GM23338 (cell line): ENCODE results near the gene HAUS8. TPM values are rescaled to one million over a fixed set of nuclear protein-coding genes. Genes with fewer than 3 reads are reported as not detected.

ENCODE experiments used
- ATAC-seq: fragments of 200-7000 bp; cut with Tn5 transposase; 3 replicates; pipeline ENCODE4 v1.9.1; 2020
- DNase-seq: peaks from one replicate; pipeline ENCODE4 v3.0.0-alpha.2; 2015; ENCODE audit warnings: low spot score
- H2AFZ ChIP-seq: fragments of 200-600 bp; sonication (generic); 2 replicates; pipeline ENCODE4 v1.8.0; 2016; ENCODE audit warnings: antibody characterized with exemption, mild to moderate bottlenecking, moderate library complexity
- H3F3A ChIP-seq: fragments of 200-600 bp; sonication (generic); replicated peaks from 2 replicates; pipeline ENCODE4 v1.8.0; 2017; ENCODE audit warnings: antibody characterized with exemption, mixed run types, low read depth
- H3K27ac ChIP-seq: fragments of 200-600 bp; sonication (generic); 2 replicates; pipeline ENCODE4 v1.6.1; 2016; ENCODE audit warnings: low read depth
- H3K27me3 ChIP-seq: fragments of 200-600 bp; sonication (generic); 2 replicates; pipeline ENCODE4 v1.8.0; 2016; ENCODE audit warnings: mild to moderate bottlenecking, mixed run types, moderate library complexity; ENCODE audit not compliant: insufficient read depth
- H3K36me3 ChIP-seq: fragments of 200-600 bp; sonication (generic); 2 replicates; pipeline ENCODE4 v1.8.0; 2016; ENCODE audit warnings: mild to moderate bottlenecking; ENCODE audit not compliant: insufficient read depth
- H3K4me1 ChIP-seq: fragments of 200-600 bp; sonication (generic); 2 replicates; pipeline ENCODE4 v1.8.0; 2016; ENCODE audit warnings: mild to moderate bottlenecking, moderate library complexity; ENCODE audit not compliant: insufficient read depth
- H3K4me2 ChIP-seq: fragments of 200-600 bp; sonication (generic); 2 replicates; pipeline ENCODE4 v1.7.1; 2017; ENCODE audit warnings: mixed run types
- H3K4me3 ChIP-seq: fragments of 200-600 bp; sonication (generic); 2 replicates; pipeline ENCODE4 v1.6.1; 2016; ENCODE audit warnings: mixed run types
- H3K79me2 ChIP-seq: fragments of 200-600 bp; sonication (generic); replicated peaks from 2 replicates; pipeline ENCODE4 v1.8.0; 2017; ENCODE audit warnings: mild to moderate bottlenecking; ENCODE audit not compliant: insufficient read depth
- H3K9me2 ChIP-seq: fragments of 200-600 bp; sonication (generic); 2 replicates; pipeline ENCODE4 v1.8.0; 2017; ENCODE audit not compliant: insufficient read depth
- H4K20me1 ChIP-seq: fragments of 200-600 bp; sonication (generic); replicated peaks from 2 replicates; pipeline ENCODE4 v1.8.0; 2017; ENCODE audit warnings: mild to moderate bottlenecking; ENCODE audit not compliant: insufficient read depth
- H3K27ac Mint-ChIP-seq: 2 replicates; pipeline ENCODE4 v1.8.0; 2020; ENCODE audit warnings: inconsistent platforms, mild to moderate bottlenecking, moderate library complexity, mixed read lengths
- H3K27me3 Mint-ChIP-seq: 3 replicates; pipeline ENCODE4 v1.8.0; 2022; ENCODE audit warnings: low read depth, mild to moderate bottlenecking, moderate library complexity, mixed read lengths, inconsistent platforms; ENCODE audit not compliant: insufficient read depth, poor library complexity
- H3K36me3 Mint-ChIP-seq: 3 replicates; pipeline ENCODE4 v1.8.0; 2021; ENCODE audit warnings: low read depth, mild to moderate bottlenecking, inconsistent platforms, moderate library complexity, mixed read lengths
- H3K4me1 Mint-ChIP-seq: 3 replicates; pipeline ENCODE4 v1.8.0; 2020; ENCODE audit warnings: mild to moderate bottlenecking, inconsistent platforms, mixed read lengths
- H3K4me3 Mint-ChIP-seq: 3 replicates; pipeline ENCODE4 v1.8.0; 2021; ENCODE audit warnings: moderate library complexity, mild to moderate bottlenecking, inconsistent platforms, mixed read lengths
- H3K9me3 Mint-ChIP-seq: 3 replicates; pipeline ENCODE4 v1.8.0; 2020; ENCODE audit warnings: moderate library complexity, mild to moderate bottlenecking, inconsistent platforms, mixed read lengths
- CREB1 ChIP-seq: fragments of 250-450 bp; sonication (Bioruptor Pico); IDR thresholded peaks from 2 replicates; pipeline ENCODE4 v1.5.0; 2020; ENCODE audit warnings: low read depth, mild to moderate bottlenecking, moderate library complexity
- ETS1 ChIP-seq: IDR thresholded peaks from 2 replicates; pipeline ENCODE4 v1.6.1; 2016; ENCODE audit warnings: antibody characterized with exemption
- EZH2 ChIP-seq: fragments of 200-600 bp; sonication (generic); IDR thresholded peaks from one replicate; pipeline ENCODE4 v1.8.0; 2017; ENCODE audit warnings: antibody characterized with exemption, mild to moderate bottlenecking, low read depth; ENCODE audit not compliant: unreplicated experiment
- EZH2phosphoT487 ChIP-seq: fragments of 200-600 bp; sonication (generic); IDR thresholded peaks from one replicate; pipeline ENCODE4 v1.8.1; 2018; ENCODE audit warnings: antibody characterized with exemption; ENCODE audit not compliant: unreplicated experiment
- JUNB ChIP-seq: IDR thresholded peaks from one replicate; pipeline ENCODE4 v1.6.1; 2016; ENCODE audit warnings: antibody characterized with exemption; ENCODE audit not compliant: unreplicated experiment
- NANOG ChIP-seq: IDR thresholded peaks from 2 replicates; pipeline ENCODE4 v1.6.1; 2016; ENCODE audit warnings: antibody characterized with exemption, borderline replicate concordance
- POLR2AphosphoS5 ChIP-seq: IDR thresholded peaks from 2 replicates; pipeline ENCODE4 v1.6.1; 2016; ENCODE audit warnings: antibody characterized with exemption, low read depth
- REST ChIP-seq: IDR thresholded peaks from one replicate; pipeline ENCODE4 v1.6.1; 2018; ENCODE audit warnings: antibody characterized with exemption; ENCODE audit not compliant: unreplicated experiment
- STAT1 ChIP-seq: IDR thresholded peaks from one replicate; pipeline ENCODE4 v1.6.1; 2016; ENCODE audit warnings: antibody characterized with exemption; ENCODE audit not compliant: unreplicated experiment
- ZNF114 ChIP-seq: fragments of 250-450 bp; sonication (Bioruptor Pico); IDR thresholded peaks from 2 replicates; pipeline ENCODE4 v1.5.0; 2020; ENCODE audit warnings: mild to moderate bottlenecking, moderate library complexity
- ZNF331 ChIP-seq: fragments of 250-450 bp; sonication (Bioruptor Pico); IDR thresholded peaks from 2 replicates; pipeline ENCODE4 v1.5.0; 2020; ENCODE audit warnings: low read depth, mild to moderate bottlenecking, moderate library complexity
- ZNF462 ChIP-seq: fragments of 250-450 bp; sonication (Bioruptor Pico); IDR thresholded peaks from 2 replicates; pipeline ENCODE4 v1.5.0; 2020; ENCODE audit warnings: mild to moderate bottlenecking, moderate library complexity
- polyA plus RNA-seq: library from polyadenylated mRNA; unstranded; fragments of >200 nt; fragmentation: Nextera tagmentation; extraction: Ambion mirVana; gene quantifications from 2 replicates; pipeline ENCODE4 v1.2.1, GENCODE V29; 2016
- total RNA-seq: library from RNA; depleted of rRNA; stranded (reverse); fragments of >200 nt; shearing (Covaris generic); gene quantifications from 2 replicates; pipeline ENCODE4 v1.2.3, GENCODE V29; 2014

The HAUS8 gene
- total and polyA plus RNA-seq, 2 experiments from 2014 or later: 11.1 to 33.3 TPM

- TF ChIP-seq ETS1 (no peak), STAT1 (no peak), CREB1 (CRISPR knock-in tag) (no peak)
Observed at GRCh38 chr19:17002455-17002854, 72.8 kb downstream of the HAUS8 start (continued).

GRCh38 chr19:17001603-17002183 lies 73.6 kb downstream of the HAUS8 start:
- peak overlapping the region; percentile 48; the same call in 1 of the 2 replicates for H3K4me2 ChIP-seq
- ATAC-seq (peak; percentile 73), DNase-seq (peak; percentile 66)
- no peaks in the 10 kb centered on the region for H4K20me1 ChIP-seq
- H3K4me3 ChIP-seq: 0 out of 2 replicates have a peak overlapping the region, but pooled peaks have one; percentile 30
- no peak overlapping the region for H3K27ac ChIP-seq
- Mint-ChIP-seq H3K9me3 (peaks cover 11% of the 10 kb centered on the region), H3K4me1 (peaks cover 4% of the 10 kb centered on the region; the same call in 1 of the 3 replicates), H3K4me3 (no peak overlapping the region), H3K36me3 (peaks cover 27% of the 10 kb centered on the region), H3K27me3 (peaks cover 11% of the 10 kb centered on the region), H3K27ac (peak overlapping the region; percentile 23; the same call in 1 of the 2 replicates)
- H3K9me2 ChIP-seq: no peaks in the 10 kb centered on the region
- no peaks in the 10 kb centered on the region for H3F3A ChIP-seq
- H3K27me3 ChIP-seq: no peaks in the 10 kb centered on the region
- no peak overlapping the region for H2AFZ ChIP-seq
- no peaks in the 10 kb centered on the region for H3K79me2 ChIP-seq
- 0 out of 2 replicates have a peak, but pooled peaks cover 8% of the 10 kb centered on the region for H3K36me3 ChIP-seq
- H3K4me1 ChIP-seq: no peaks in the 10 kb centered on the region; the same call in 1 of the 2 replicates
- no peak for TF ChIP-seq ZNF331 (CRISPR knock-in tag)
- TF ChIP-seq STAT1: no peak
- no peak for TF ChIP-seq POLR2AphosphoS5
- no peak for TF ChIP-seq REST
- no peak for TF ChIP-seq EZH2
- no peak for TF ChIP-seq CREB1 (CRISPR knock-in tag)
- no peak for TF ChIP-seq NANOG
- no peak for TF ChIP-seq ETS1
- TF ChIP-seq ZNF114 (CRISPR knock-in tag): no peak
- TF ChIP-seq ZNF462 (CRISPR knock-in tag): no peak
- TF ChIP-seq EZH2phosphoT487: no peak
- TF ChIP-seq JUNB: no peak
